OCI-LY7 (cell line): ENCODE results near the gene LRRC8E. TPM values are rescaled to one million over a fixed set of nuclear protein-coding genes. Genes with fewer than 3 reads are reported as not detected.

Experiments used
- BruUV-seq: library from RNA; stranded (reverse); fragments of 400-500 nt; replicated peaks from 2 replicates; lab custom pipeline; 2021; lab: Mats Ljungman, UMichigan
- CTCF ChIA-PET: fragments of 300-600 bp; sonication (Branson Sonifier 250); formaldehyde crosslinking; loops from one replicate; lab custom pipeline; 2022; ENCODE audit warnings: antibody characterized with exemption; ENCODE audit not compliant: unreplicated experiment; lab: Charles Lee
- POLR2A ChIA-PET: fragments of 300-600 bp; sonication (Branson Sonifier 250); formaldehyde crosslinking; loops from one replicate; lab custom pipeline; 2022; ENCODE audit warnings: antibody characterized with exemption; lab: Charles Lee
- DNase-seq: peaks from one replicate; pipeline ENCODE4 v3.0.0-alpha.2; 2015; ENCODE audit warnings: low spot score
- H2AFZ ChIP-seq: fragments of 200-600 bp; sonication (generic), shearing (Covaris generic); 2 replicates; pipeline ENCODE4 v1.6.1; 2014; ENCODE audit warnings: mild to moderate bottlenecking, antibody characterized with exemption, low read length, moderate library complexity
- H3K27ac ChIP-seq: fragments of 200-600 bp; sonication (generic); 2 replicates; pipeline ENCODE4 v1.5.1; 2014; ENCODE audit warnings: mixed run types, low read depth, mild to moderate bottlenecking, moderate library complexity, low read length, inconsistent platforms; ENCODE audit not compliant: poor library complexity, severe bottlenecking
- H3K36me3 ChIP-seq: fragments of 200-600 bp; sonication (generic); 2 replicates; pipeline ENCODE4 v1.6.1; 2014; ENCODE audit warnings: mild to moderate bottlenecking, antibody characterized with exemption, low read length, moderate library complexity, mixed read lengths; ENCODE audit not compliant: insufficient read depth
- H3K4me1 ChIP-seq: fragments of 200-600 bp; sonication (generic); 2 replicates; pipeline ENCODE4 v1.5.1; 2014; ENCODE audit warnings: mild to moderate bottlenecking, low read length; ENCODE audit not compliant: insufficient read depth, poor library complexity, severe bottlenecking
- H3K4me2 ChIP-seq: fragments of 200-600 bp; sonication (generic); 2 replicates; pipeline ENCODE4 v1.6.1; 2014; ENCODE audit warnings: mild to moderate bottlenecking, low read length
- H3K4me3 ChIP-seq: fragments of 200-600 bp; sonication (generic); 2 replicates; pipeline ENCODE4 v1.5.1; 2014; ENCODE audit warnings: mild to moderate bottlenecking, low read depth, low read length; ENCODE audit not compliant: poor library complexity, severe bottlenecking
- H3K79me2 ChIP-seq: fragments of 200-600 bp; sonication (generic); 2 replicates; pipeline ENCODE4 v1.6.1; 2016; ENCODE audit warnings: low read depth, mild to moderate bottlenecking, low read length, moderate library complexity, mixed read lengths; ENCODE audit not compliant: insufficient read depth
- H3K9me2 ChIP-seq: fragments of 200-600 bp; sonication (generic); 2 replicates; pipeline ENCODE4 v1.6.1; 2016; ENCODE audit warnings: mild to moderate bottlenecking, low read length, mixed read lengths; ENCODE audit not compliant: insufficient read depth
- H3K9me3 ChIP-seq: fragments of 200-600 bp; sonication (generic); 2 replicates; pipeline ENCODE4 v1.6.1; 2014; ENCODE audit warnings: mild to moderate bottlenecking, mixed run types, low read length, mixed read lengths
- H4K20me1 ChIP-seq: fragments of 200-600 bp; sonication (generic); 2 replicates; pipeline ENCODE4 v1.6.1; 2014; ENCODE audit warnings: mild to moderate bottlenecking, antibody characterized with exemption, low read length, moderate library complexity, mixed read lengths; ENCODE audit not compliant: insufficient read depth
- EZH2phosphoT487 ChIP-seq: fragments of 200-600 bp; sonication (generic); IDR thresholded peaks from 2 replicates; pipeline ENCODE4 v1.6.1; 2018; ENCODE audit warnings: low read depth, borderline replicate concordance, mild to moderate bottlenecking, mixed run types, antibody characterized with exemption, low read length, moderate library complexity, mixed read lengths
- intact Hi-C: fragments of 100-400 bp; cut with micrococcal nuclease; formaldehyde crosslinking; loops from one replicate; pipeline ENCODE4 v1.10.0; 2022; ENCODE audit not compliant: unreplicated experiment
- total RNA-seq, 2 experiments: library from RNA; depleted of rRNA in 1 of 2; stranded (reverse); fragments of >200 nt in 1 of 2; shearing (Covaris generic) in 1 of 2; gene quantifications; 2 replicates each; pipeline ENCODE4 v1.2.3, GENCODE V29; 2014 to 2022
- TF ChIP-seq, protein P1 (sequence below): fragments of 200-600 bp; sonication (generic); conservative IDR thresholded peaks from 2 replicates; pipeline ENCODE4 v1.5.1; 2014; ENCODE audit warnings: mild to moderate bottlenecking, antibody characterized with exemption, low read length, moderate library complexity, mixed read lengths

The LRRC8E gene
- total RNA-seq, 2 experiments from 2014 or later = not detected

DNA sequence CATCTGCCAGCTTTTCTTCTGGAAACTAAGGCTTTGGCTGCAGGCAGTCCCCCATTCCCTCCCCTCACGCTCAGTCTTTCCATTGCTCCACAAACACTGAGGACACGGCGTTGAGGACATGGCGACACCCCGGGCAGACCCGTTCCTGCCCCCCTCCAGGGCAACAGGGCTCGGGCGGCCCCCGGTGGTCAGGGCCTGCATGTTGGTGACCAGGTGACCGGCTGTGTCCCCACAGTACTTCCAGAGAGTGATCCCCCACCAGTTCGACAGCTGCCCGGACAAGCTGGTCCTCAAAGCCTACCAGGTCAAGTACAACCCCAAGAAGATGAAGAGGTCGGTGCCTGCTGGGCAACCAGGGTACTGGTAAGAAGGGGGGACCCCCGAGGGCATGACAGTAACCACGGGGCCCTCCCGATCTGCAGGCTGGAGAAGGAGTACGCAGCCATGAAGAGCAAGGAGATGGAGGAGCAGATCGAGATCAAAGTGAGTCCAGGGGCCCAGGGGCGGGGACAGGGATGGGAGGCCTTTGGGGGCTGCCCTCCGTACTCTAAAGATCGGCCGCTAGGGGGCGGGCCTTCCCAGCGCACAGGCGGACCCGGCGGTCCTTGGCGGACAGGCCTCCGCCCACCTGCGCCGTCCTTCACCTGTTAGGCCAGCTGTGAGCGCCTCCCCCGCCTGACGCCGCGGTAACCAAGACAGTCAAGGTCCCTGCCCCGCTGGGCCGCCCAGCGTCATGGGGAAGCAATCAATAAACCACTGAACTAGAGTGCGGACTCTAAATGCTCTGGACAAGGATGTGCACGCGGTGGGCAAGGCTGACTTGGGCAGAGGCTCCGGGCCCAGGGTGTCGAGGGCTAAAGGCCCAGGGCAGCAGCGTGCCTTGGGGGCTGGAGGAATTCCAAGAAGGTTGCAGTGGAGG lies 35.2 kb upstream of the LRRC8E start:
- Histone ChIP-seq H3K36me3 (no peaks in the 10 kb centered on the region), H3K4me3 (no peak overlapping the region), H4K20me1 (no peaks in the 10 kb centered on the region), H3K9me3 (no peaks in the 10 kb centered on the region), H3K4me1 (peaks cover 3% of the 10 kb centered on the region), H3K27ac (no peak overlapping the region), H3K4me2 (no peak overlapping the region), H3K9me2 (no peaks in the 10 kb centered on the region), H3K79me2 (no peaks in the 10 kb centered on the region), H2AFZ (no peak overlapping the region)
- intact Hi-C loops = loop anchor here (1.0 to 5.0 kb wide), 3 partner anchors 68 to 89 kb away; partner anchors contain the start of genes SNAPC2 and TIMM44
- TF ChIP-seq, protein P1, sequence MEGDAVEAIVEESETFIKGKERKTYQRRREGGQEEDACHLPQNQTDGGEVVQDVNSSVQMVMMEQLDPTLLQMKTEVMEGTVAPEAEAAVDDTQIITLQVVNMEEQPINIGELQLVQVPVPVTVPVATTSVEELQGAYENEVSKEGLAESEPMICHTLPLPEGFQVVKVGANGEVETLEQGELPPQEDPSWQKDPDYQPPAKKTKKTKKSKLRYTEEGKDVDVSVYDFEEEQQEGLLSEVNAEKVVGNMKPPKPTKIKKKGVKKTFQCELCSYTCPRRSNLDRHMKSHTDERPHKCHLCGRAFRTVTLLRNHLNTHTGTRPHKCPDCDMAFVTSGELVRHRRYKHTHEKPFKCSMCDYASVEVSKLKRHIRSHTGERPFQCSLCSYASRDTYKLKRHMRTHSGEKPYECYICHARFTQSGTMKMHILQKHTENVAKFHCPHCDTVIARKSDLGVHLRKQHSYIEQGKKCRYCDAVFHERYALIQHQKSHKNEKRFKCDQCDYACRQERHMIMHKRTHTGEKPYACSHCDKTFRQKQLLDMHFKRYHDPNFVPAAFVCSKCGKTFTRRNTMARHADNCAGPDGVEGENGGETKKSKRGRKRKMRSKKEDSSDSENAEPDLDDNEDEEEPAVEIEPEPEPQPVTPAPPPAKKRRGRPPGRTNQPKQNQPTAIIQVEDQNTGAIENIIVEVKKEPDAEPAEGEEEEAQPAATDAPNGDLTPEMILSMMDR = peak; percentile 87
- no peak for TF ChIP-seq EZH2phosphoT487
- CTCF ChIA-PET = interaction anchor here (0.7 to 1.1 kb wide), 2 partner anchors 16 to 90 kb away, joined by 3 read pairs; partner anchors contain the start of gene TIMM44
- peak; percentile 74 for DNase-seq
- POLR2A ChIA-PET = no interaction called here
- BruUV-seq = no TSS peak

DNA sequence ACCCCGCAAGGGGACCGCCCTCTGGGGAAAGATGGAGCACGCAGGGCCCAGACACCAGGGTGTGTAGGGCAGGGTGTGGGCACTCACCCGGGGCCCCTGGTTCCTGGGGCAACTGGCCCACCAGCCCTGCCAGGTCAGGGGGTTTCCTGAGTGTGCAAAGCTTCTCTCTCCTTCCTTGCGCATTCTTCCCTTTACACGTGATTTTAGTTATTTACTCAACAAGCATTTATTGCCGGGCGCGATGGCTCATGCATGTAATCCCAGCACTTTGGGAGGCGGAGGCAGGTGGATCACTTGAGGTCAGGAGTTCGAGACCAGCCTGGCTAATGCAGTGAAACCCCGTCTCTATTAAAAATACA lies 34.6 kb upstream of the LRRC8E start:
- Histone ChIP-seq H3K79me2 (no peaks in the 10 kb centered on the region), H3K4me3 (no peak overlapping the region), H3K4me2 (no peak overlapping the region), H3K36me3 (no peaks in the 10 kb centered on the region), H4K20me1 (no peaks in the 10 kb centered on the region), H3K4me1 (peaks cover 10% of the 10 kb centered on the region), H3K9me3 (no peaks in the 10 kb centered on the region), H2AFZ (no peak overlapping the region), H3K27ac (no peak overlapping the region), H3K9me2 (no peaks in the 10 kb centered on the region)
- no TSS peak for BruUV-seq
- intact Hi-C loops = loop anchor here (1.0 to 5.0 kb wide), 3 partner anchors 67 to 89 kb away; partner anchors contain the start of genes SNAPC2 and TIMM44
- ChIA-PET CTCF (no interaction called here), POLR2A (no interaction called here)
- TF ChIP-seq EZH2phosphoT487 = no peak
- TF ChIP-seq, protein P1 = no peak
- DNase-seq = no peak
